ENCODE data around the gene NFIC.
"Not testable (repeated sequence)": the region's sequence is repeated elsewhere in the genome, so short reads cannot be mapped to it uniquely, and the experiment has no call there.

NFIC gene

DNA sequence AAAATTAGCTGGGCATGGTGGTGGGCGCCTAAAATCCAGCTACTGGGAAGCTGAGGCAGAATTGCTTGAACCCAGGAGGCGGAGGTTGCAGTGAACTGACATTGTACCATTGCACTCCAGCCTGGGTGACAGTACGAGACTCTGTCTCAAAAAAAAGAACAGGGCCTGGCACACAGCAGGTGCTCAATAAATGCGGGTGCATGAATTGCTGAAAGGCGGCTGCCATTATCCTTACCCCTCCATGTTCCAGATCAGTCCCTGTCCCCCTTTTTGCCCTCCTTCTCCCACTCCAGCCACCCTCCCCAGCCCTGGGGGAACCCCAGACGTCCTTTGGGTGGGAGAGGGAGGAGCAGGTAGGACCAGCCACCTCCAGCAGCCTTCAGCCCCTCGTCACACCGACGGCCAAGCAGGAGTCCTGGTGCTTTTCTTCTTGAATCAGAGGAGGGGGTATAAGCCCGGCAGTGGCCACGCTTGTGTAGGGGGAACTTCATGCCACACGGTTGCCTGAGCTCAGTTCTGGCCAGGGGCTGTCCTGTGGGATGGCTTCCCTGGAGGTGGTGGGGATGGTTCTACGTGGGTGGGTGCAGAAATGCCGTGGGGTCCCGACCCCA, 20.4 kb upstream of the NFIC start:
- DNase-seq (ENCODE audit: low spot score): no peak
- Histone ChIP-seq H3K79me1 (ENCODE audit: low read depth, low read length) (peaks cover 3% of the 10 kb centered on the region), H3K4me2 (ENCODE audit: insufficient read depth, low read length, poor library complexity, severe bottlenecking) (no peak overlapping the region), H2AFZ (ENCODE audit: low read length) (no peak overlapping the region), H3K23ac (ENCODE audit: low read depth, low read length, poor library complexity) (no peak overlapping the region), H3K36me3 (replicated peaks in 1 of 2; ENCODE audit: control insufficient read depth in 2 of 2, insufficient read depth in 2 of 2, low read length in 2 of 2) (no peaks in the 10 kb centered on the region), H2BK12ac (ENCODE audit: low read length) (no peak overlapping the region), H3K27me3 (ENCODE audit: control insufficient read depth in 3 of 3, insufficient read depth in 3 of 3, low read depth in 1 of 3, low read length in 3 of 3) (peaks cover 0 to 24% (median 7%) of the 10 kb centered on the region in 3 experiments), H4K8ac (ENCODE audit: low read depth, low read length) (no peak overlapping the region), H3K9me3 (replicated peaks in 1 of 2; ENCODE audit: control insufficient read depth in 2 of 2, insufficient read depth in 1 of 2, low read depth in 1 of 2, low read length in 2 of 2) (no peaks in the 10 kb centered on the region), H2BK5ac (ENCODE audit: low read length) (no peak overlapping the region), H3K9ac (ENCODE audit: low read depth, low read length, poor library complexity) (no peak overlapping the region), H2BK120ac (ENCODE audit: low read depth, low read length) (no peak overlapping the region), H3K4ac (ENCODE audit: low read length) (no peak overlapping the region), H4K91ac (ENCODE audit: low read depth, low read length, poor library complexity) (no peak overlapping the region), H2BK15ac (ENCODE audit: low read length) (no peak overlapping the region), H3K14ac (ENCODE audit: low read length) (no peak overlapping the region), H3K18ac (ENCODE audit: low read length) (no peak overlapping the region), H2AK5ac (ENCODE audit: low read depth, low read length) (no peak overlapping the region), H3K4me3 (ENCODE audit: low read length in 2 of 2) (no peak overlapping the region), H3K27ac (replicated peaks; ENCODE audit: low read length) (no peak overlapping the region), H3K4me1 (ENCODE audit: control insufficient read depth in 2 of 2, insufficient read depth in 1 of 2, low read depth in 1 of 2, low read length in 2 of 2) (no peaks in the 10 kb centered on the region)
- WGBS, 2 donors (ENCODE audit: extremely low coverage in 2 of 2, insufficient read length in 2 of 2, insufficient replicate concordance in 1 of 2): no CpG with 5 or more reads among the region's 15 CpGs

GRCh38 chr19:3346677-3347353, 19.6 kb upstream of the NFIC start:
- Histone ChIP-seq H3K4ac (ENCODE audit: low read length) (no peak overlapping the region), H4K8ac (ENCODE audit: low read depth, low read length) (no peak overlapping the region), H2BK12ac (ENCODE audit: low read length) (peak overlapping the region; percentile 22), H2BK5ac (ENCODE audit: low read length) (no peak overlapping the region), H3K18ac (ENCODE audit: low read length) (peak overlapping the region; percentile 57), H3K79me1 (ENCODE audit: low read depth, low read length) (peaks cover 3% of the 10 kb centered on the region), H4K91ac (ENCODE audit: low read depth, low read length, poor library complexity) (no peak overlapping the region), H3K9me3 (replicated peaks in 1 of 2; ENCODE audit: control insufficient read depth in 2 of 2, insufficient read depth in 1 of 2, low read depth in 1 of 2, low read length in 2 of 2) (no peaks in the 10 kb centered on the region), H3K4me1 (ENCODE audit: control insufficient read depth in 2 of 2, insufficient read depth in 1 of 2, low read depth in 1 of 2, low read length in 2 of 2) (no peaks in the 10 kb centered on the region), H3K4me3 (ENCODE audit: low read length in 2 of 2) (no peak overlapping the region), H3K9ac (ENCODE audit: low read depth, low read length, poor library complexity) (no peak overlapping the region), H3K23ac (ENCODE audit: low read depth, low read length, poor library complexity) (no peak overlapping the region), H2BK15ac (ENCODE audit: low read length) (no peak overlapping the region), H2BK120ac (ENCODE audit: low read depth, low read length) (no peak overlapping the region), H2AK5ac (ENCODE audit: low read depth, low read length) (no peak overlapping the region), H2AFZ (ENCODE audit: low read length) (no peak overlapping the region), H3K27me3 (ENCODE audit: control insufficient read depth in 3 of 3, insufficient read depth in 3 of 3, low read depth in 1 of 3, low read length in 3 of 3) (peaks cover 0 to 24% (median 7%) of the 10 kb centered on the region in 3 experiments), H3K27ac (replicated peaks; ENCODE audit: low read length) (no peak overlapping the region), H3K36me3 (replicated peaks in 1 of 2; ENCODE audit: control insufficient read depth in 2 of 2, insufficient read depth in 2 of 2, low read length in 2 of 2) (no peaks in the 10 kb centered on the region), H3K14ac (ENCODE audit: low read length) (peak overlapping the region; percentile 21), H3K4me2 (ENCODE audit: insufficient read depth, low read length, poor library complexity, severe bottlenecking) (no peak overlapping the region)
- no CpG with 5 or more reads among the region's 23 CpGs for WGBS, 2 donors (ENCODE audit: extremely low coverage in 2 of 2, insufficient read length in 2 of 2, insufficient replicate concordance in 1 of 2)
- DNase-seq (ENCODE audit: low spot score): no peak

GRCh38 chr19:3348042-3348441, 18.3 kb upstream of the NFIC start:
- H3K4me3 ChIP-seq (ENCODE audit: low read length in 2 of 2): no peak overlapping the region
- no peak for DNase-seq (ENCODE audit: low spot score)
- H3K23ac ChIP-seq (ENCODE audit: low read depth, low read length, poor library complexity): peak overlapping the region; percentile 55
- no peaks in the 10 kb centered on the region for H3K36me3 ChIP-seq (replicated peaks in 1 of 2; ENCODE audit: control insufficient read depth in 2 of 2, insufficient read depth in 2 of 2, low read length in 2 of 2)
- no peak overlapping the region for H2BK120ac ChIP-seq (ENCODE audit: low read depth, low read length)
- WGBS, 2 donors (ENCODE audit: extremely low coverage in 2 of 2, insufficient read length in 2 of 2, insufficient replicate concordance in 1 of 2): no CpG with 5 or more reads among the region's 11 CpGs
- H3K4ac ChIP-seq (ENCODE audit: low read length): no peak overlapping the region
- H3K18ac ChIP-seq (ENCODE audit: low read length): no peak overlapping the region
- no peaks in the 10 kb centered on the region for H3K9me3 ChIP-seq (replicated peaks in 1 of 2; ENCODE audit: control insufficient read depth in 2 of 2, insufficient read depth in 1 of 2, low read depth in 1 of 2, low read length in 2 of 2)
- H3K4me1 ChIP-seq (ENCODE audit: control insufficient read depth in 2 of 2, insufficient read depth in 1 of 2, low read depth in 1 of 2, low read length in 2 of 2): no peaks in the 10 kb centered on the region
- H3K9ac ChIP-seq (ENCODE audit: low read depth, low read length, poor library complexity): no peak overlapping the region
- peaks cover 0 to 24% (median 7%) of the 10 kb centered on the region in 3 experiments for H3K27me3 ChIP-seq (ENCODE audit: control insufficient read depth in 3 of 3, insufficient read depth in 3 of 3, low read depth in 1 of 3, low read length in 3 of 3)
- H2BK12ac ChIP-seq (ENCODE audit: low read length): no peak overlapping the region
- H2AK5ac ChIP-seq (ENCODE audit: low read depth, low read length): no peak overlapping the region
- no peak overlapping the region for H3K4me2 ChIP-seq (ENCODE audit: insufficient read depth, low read length, poor library complexity, severe bottlenecking)
- H3K14ac ChIP-seq (ENCODE audit: low read length): no peak overlapping the region
- peaks cover 3% of the 10 kb centered on the region for H3K79me1 ChIP-seq (ENCODE audit: low read depth, low read length)
- H4K8ac ChIP-seq (ENCODE audit: low read depth, low read length): no peak overlapping the region
- H3K27ac ChIP-seq (replicated peaks; ENCODE audit: low read length): no peak overlapping the region
- no peak overlapping the region for H2AFZ ChIP-seq (ENCODE audit: low read length)
- no peak overlapping the region for H2BK15ac ChIP-seq (ENCODE audit: low read length)
- no peak overlapping the region for H4K91ac ChIP-seq (ENCODE audit: low read depth, low read length, poor library complexity)
- H2BK5ac ChIP-seq (ENCODE audit: low read length): no peak overlapping the region

DNA sequence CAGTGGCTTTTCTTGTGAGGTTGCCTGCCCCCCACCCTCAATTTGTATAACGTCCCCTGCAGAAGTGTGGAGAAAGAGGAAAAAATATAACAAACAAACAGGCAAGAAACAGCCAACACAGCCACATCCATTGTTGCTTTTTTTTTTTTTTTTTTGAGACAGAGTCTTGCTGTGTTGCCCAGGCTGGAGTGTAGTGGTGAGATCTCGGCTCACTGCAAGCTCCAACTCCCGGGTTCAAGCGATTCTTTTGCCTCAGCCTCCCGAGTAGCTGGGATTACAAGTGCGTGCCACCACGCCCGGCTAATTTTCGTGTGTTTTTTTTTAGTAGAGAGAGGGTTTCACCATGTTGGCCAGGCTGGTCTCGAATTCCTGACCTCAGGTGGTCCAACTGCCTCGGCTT, 17.9 kb upstream of the NFIC start:
- H2BK5ac ChIP-seq (ENCODE audit: low read length); H2AK5ac ChIP-seq (ENCODE audit: low read depth, low read length); H3K9ac ChIP-seq (ENCODE audit: low read depth, low read length, poor library complexity); H4K91ac ChIP-seq (ENCODE audit: low read depth, low read length, poor library complexity); H3K9me3 ChIP-seq (replicated peaks in 1 of 2; ENCODE audit: control insufficient read depth in 2 of 2, insufficient read depth in 1 of 2, low read depth in 1 of 2, low read length in 2 of 2); H3K4ac ChIP-seq (ENCODE audit: low read length); H3K4me2 ChIP-seq (ENCODE audit: insufficient read depth, low read length, poor library complexity, severe bottlenecking); H2AFZ ChIP-seq (ENCODE audit: low read length); H2BK12ac ChIP-seq (ENCODE audit: low read length); H2BK120ac ChIP-seq (ENCODE audit: low read depth, low read length); H3K27ac ChIP-seq (replicated peaks; ENCODE audit: low read length); H3K14ac ChIP-seq (ENCODE audit: low read length); H3K4me1 ChIP-seq (ENCODE audit: control insufficient read depth in 2 of 2, insufficient read depth in 1 of 2, low read depth in 1 of 2, low read length in 2 of 2); H3K79me1 ChIP-seq (ENCODE audit: low read depth, low read length); H3K18ac ChIP-seq (ENCODE audit: low read length); DNase-seq (ENCODE audit: low spot score); H3K4me3 ChIP-seq (ENCODE audit: low read length in 2 of 2); H4K8ac ChIP-seq (ENCODE audit: low read depth, low read length); H3K36me3 ChIP-seq (replicated peaks in 1 of 2; ENCODE audit: control insufficient read depth in 2 of 2, insufficient read depth in 2 of 2, low read length in 2 of 2); H2BK15ac ChIP-seq (ENCODE audit: low read length); H3K23ac ChIP-seq (ENCODE audit: low read depth, low read length, poor library complexity): not testable (repeated sequence)
- H3K27me3 ChIP-seq (ENCODE audit: control insufficient read depth in 3 of 3, insufficient read depth in 3 of 3, low read depth in 1 of 3, low read length in 3 of 3): peaks cover 0 to 24% (median 10%) of the 10 kb centered on the region in 3 experiments
- WGBS, 2 donors (ENCODE audit: extremely low coverage in 2 of 2, insufficient read length in 2 of 2, insufficient replicate concordance in 1 of 2): no CpG with 5 or more reads among the region's 11 CpGs

All from neuronal stem cell (in vitro differentiated cells).